ENCODE data around the gene MEP1B. TPM values are rescaled to one million over a fixed set of nuclear protein-coding genes. Genes with fewer than 3 reads are reported as not detected.

The MEP1B gene
- total and polyA plus RNA-seq, 10 donors: 0.26 to 0.27 TPM; not detected in 8

DNA sequence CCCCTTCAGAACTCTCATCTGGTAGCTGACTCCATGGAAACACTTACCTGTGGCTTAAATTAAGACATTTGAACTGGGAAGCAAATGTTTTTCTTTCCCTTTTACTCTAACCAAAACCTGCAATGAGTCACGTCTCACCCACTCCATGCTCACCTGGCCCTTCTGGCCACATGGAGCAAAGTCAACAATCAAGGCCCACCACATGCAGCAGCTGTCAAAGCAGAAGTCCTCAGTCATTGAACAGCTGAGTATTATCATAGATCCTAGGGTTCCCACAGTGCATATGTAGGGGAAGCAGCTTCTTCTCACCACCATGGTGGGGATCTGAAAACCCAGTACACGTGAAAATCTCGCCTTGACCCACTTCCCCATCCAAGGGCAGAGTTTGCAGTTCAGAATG lies 12.3 kb upstream of the MEP1B start:
- Histone ChIP-seq H3K9me3 (peaks cover 0 to 6% (median under 1%) of the 10 kb centered on the region in 8 donors), H3K27ac (no peak overlapping the region), H3K4me1 (no peaks in the 10 kb centered on the region), H3K27me3 (replicated peaks in 1 of 7) (no peaks in the 10 kb centered on the region), H3K4me3 (no peak overlapping the region), H3K36me3 (no peaks in the 10 kb centered on the region)
- TF ChIP-seq, protein P1, sequence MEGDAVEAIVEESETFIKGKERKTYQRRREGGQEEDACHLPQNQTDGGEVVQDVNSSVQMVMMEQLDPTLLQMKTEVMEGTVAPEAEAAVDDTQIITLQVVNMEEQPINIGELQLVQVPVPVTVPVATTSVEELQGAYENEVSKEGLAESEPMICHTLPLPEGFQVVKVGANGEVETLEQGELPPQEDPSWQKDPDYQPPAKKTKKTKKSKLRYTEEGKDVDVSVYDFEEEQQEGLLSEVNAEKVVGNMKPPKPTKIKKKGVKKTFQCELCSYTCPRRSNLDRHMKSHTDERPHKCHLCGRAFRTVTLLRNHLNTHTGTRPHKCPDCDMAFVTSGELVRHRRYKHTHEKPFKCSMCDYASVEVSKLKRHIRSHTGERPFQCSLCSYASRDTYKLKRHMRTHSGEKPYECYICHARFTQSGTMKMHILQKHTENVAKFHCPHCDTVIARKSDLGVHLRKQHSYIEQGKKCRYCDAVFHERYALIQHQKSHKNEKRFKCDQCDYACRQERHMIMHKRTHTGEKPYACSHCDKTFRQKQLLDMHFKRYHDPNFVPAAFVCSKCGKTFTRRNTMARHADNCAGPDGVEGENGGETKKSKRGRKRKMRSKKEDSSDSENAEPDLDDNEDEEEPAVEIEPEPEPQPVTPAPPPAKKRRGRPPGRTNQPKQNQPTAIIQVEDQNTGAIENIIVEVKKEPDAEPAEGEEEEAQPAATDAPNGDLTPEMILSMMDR (IDR thresholded peaks at IDR 0.05 in 8 of 11, conservative IDR thresholded peaks at IDR 0.05 in 3 of 11): no peak
- TF ChIP-seq POLR2AphosphoS5 (IDR thresholded peaks at IDR 0.05) (no peak), POLR2A (IDR thresholded peaks at IDR 0.05) (no peak)
- intact Hi-C loops (cut with DNase I; ENCODE audit: low total_unique reads): no loop called here
- 69 to 85% (median 78%) methylated on average over 3 of the region's 3 CpGs for WGBS, 5 donors
- DNase-seq: no peak

DNA sequence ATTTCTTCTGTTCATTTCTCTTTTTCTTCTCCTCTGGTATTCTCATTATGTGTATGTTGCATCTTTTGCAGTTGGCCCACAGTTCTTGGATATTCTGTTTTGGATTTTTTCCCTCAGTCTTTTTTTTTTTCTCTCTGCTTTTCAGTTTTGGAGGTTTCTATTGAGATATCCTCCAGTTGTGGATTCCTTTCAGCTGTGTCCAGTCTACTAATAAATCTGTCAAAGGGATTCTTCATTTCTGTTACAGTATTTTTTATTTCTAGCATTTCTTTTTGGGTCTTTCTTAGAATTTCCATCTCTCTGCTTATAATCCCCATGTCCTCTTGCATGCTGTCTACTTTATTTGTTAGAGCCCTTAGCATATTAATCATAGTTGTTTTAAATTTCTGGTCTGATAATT lies 6.3 kb upstream of the MEP1B start:
- H3K27me3 ChIP-seq (replicated peaks in 1 of 7): no peaks in the 10 kb centered on the region
- H3K4me1 ChIP-seq: no peaks in the 10 kb centered on the region
- no peaks in the 10 kb centered on the region for H3K36me3 ChIP-seq
- intact Hi-C loops (cut with DNase I; ENCODE audit: low total_unique reads): no loop called here
- TF ChIP-seq POLR2A (IDR thresholded peaks at IDR 0.05) (no peak), POLR2AphosphoS5 (IDR thresholded peaks at IDR 0.05) (no peak)
- TF ChIP-seq, protein P1 (IDR thresholded peaks at IDR 0.05 in 8 of 11, conservative IDR thresholded peaks at IDR 0.05 in 3 of 11): no peak
- no peak overlapping the region for H3K4me3 ChIP-seq
- H3K9me3 ChIP-seq: peaks cover 0 to 34% (median 20%) of the 10 kb centered on the region in 8 donors
- H3K27ac ChIP-seq: no peak overlapping the region
- DNase-seq: no peak

DNA sequence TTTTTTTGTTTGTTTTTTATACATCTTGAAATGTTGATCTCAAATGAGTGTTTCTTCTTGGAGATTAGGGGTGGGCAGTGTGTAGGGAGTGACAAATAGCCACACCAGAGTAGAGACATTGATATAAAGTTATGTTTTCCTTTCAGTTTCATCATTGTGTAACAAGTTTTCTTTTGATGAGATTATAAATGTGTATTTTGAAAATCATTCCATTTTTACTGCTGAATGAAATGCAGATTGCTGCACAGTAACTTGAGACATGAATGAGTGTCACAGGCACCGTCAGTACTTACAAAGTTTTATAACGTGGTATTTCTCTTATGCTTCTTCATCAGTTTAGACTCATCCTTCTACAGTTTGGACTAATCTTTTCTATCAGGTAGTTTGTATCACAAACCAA lies 370 bp downstream of the MEP1B start:
- intact Hi-C loops (cut with DNase I; ENCODE audit: low total_unique reads): no loop called here
- DNase-seq: no peak
- Histone ChIP-seq H3K4me3 (no peak overlapping the region), H3K9me3 (peaks cover 0 to 2% (median 0%) of the 10 kb centered on the region in 8 donors), H3K36me3 (no peaks in the 10 kb centered on the region), H3K27ac (no peak overlapping the region), H3K4me1 (no peaks in the 10 kb centered on the region), H3K27me3 (replicated peaks in 1 of 7) (no peaks in the 10 kb centered on the region)
- TF ChIP-seq, protein P1 (IDR thresholded peaks at IDR 0.05 in 8 of 11, conservative IDR thresholded peaks at IDR 0.05 in 3 of 11): no peak
- no peak for TF ChIP-seq POLR2A (IDR thresholded peaks at IDR 0.05)
- TF ChIP-seq POLR2AphosphoS5 (IDR thresholded peaks at IDR 0.05): no peak
- WGBS, 5 donors: 70 to 85% (median 80%) methylated on average over 2 of the region's 2 CpGs

DNA sequence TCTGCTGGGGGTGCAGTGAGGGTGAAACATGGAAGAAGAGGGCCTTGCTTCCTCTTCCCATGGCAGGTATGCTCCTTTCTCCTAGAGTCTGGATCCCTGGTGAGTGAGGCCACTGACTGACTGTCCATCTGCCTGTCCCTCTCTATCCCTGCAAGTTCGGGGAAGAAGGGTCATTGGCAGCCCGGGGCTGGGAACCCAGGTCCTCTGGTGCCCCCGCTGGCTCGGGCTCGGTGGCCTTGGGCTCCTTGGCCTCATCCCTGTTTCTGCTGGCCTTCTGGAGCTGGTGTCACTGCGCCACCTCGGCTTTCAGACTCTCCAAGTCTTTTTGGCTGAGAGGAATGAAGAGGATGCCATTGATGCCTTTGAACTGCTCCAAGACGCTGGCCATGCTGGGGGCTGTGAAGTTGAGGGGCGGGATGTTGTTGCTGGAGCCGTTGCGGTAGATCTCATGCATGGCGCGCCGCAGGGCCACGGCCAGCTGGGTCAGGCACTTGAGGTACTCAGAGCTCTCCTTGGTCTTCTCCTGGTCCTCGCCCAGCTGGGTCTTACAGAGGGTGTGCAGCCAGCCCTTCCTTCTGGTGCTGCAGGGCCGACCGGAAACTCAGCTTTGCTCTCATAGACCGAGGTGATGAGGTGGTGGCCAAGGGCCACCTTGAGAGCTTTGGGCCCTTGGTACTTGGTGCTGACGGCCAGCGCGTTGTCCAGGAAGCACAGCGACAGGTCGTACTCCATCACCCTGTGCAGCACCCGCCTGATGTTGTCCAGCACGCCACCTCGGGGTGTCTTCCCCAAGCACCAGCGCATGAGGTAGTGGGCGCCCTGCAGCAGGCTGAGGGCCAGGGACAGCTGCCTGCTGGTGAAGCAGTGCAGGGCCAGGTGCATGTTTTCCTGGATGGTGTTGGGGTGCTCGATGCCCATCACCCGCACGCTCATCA lies 6.3 kb downstream of the MEP1B start:
- Histone ChIP-seq H3K9me3 (no peaks in the 10 kb centered on the region), H3K27me3 (replicated peaks in 1 of 7) (peaks cover 0 to 9% (median 0%) of the 10 kb centered on the region in 7 donors), H3K36me3 (no peaks in the 10 kb centered on the region), H3K27ac (no peak overlapping the region), H3K4me3 (no peak overlapping the region), H3K4me1 (no peaks in the 10 kb centered on the region)
- no peak for DNase-seq
- intact Hi-C loops (cut with DNase I; ENCODE audit: low total_unique reads): no loop called here
- TF ChIP-seq, protein P1 (IDR thresholded peaks at IDR 0.05 in 8 of 11, conservative IDR thresholded peaks at IDR 0.05 in 3 of 11): no peak
- TF ChIP-seq POLR2A (IDR thresholded peaks at IDR 0.05): no peak
- no peak for TF ChIP-seq POLR2AphosphoS5 (IDR thresholded peaks at IDR 0.05)
- WGBS, 5 donors: 91 to 96% (median 92%) methylated on average over 22 to 32 of the region's 32 CpGs

Data from spleen (tissue), 11 donors.